HL-60 (cell line): ENCODE measurements around the gene OSBPL3.

Source experiments
- GABPA ChIP-seq: IDR thresholded peaks from 2 replicates; pipeline ENCODE4 v1.6.1; 2012; ENCODE audit warnings: low read depth
- POLR2AphosphoS5 ChIP-seq: IDR thresholded peaks from 2 replicates; pipeline ENCODE4 v1.6.1; 2012; ENCODE audit warnings: low read depth
- SPI1 ChIP-seq: IDR thresholded peaks from 2 replicates; pipeline ENCODE4 v1.6.1; 2012; ENCODE audit warnings: low read depth, mild to moderate bottlenecking, borderline replicate concordance
- TF ChIP-seq, protein P1 (sequence below): IDR thresholded peaks from one replicate; pipeline ENCODE4 v1.5.1; 2011; ENCODE audit warnings: low read length, control low read depth, inconsistent platforms; ENCODE audit not compliant: insufficient read depth
- TF ChIP-seq, protein P2 (sequence below): IDR thresholded peaks from 2 replicates; pipeline ENCODE4 v1.6.1; 2012; ENCODE audit warnings: low read depth; ENCODE audit not compliant: insufficient replicate concordance

GRCh38 chr7:24763303-24763901, 216.6 kb downstream of the OSBPL3 start:
- TF ChIP-seq, protein P1, sequence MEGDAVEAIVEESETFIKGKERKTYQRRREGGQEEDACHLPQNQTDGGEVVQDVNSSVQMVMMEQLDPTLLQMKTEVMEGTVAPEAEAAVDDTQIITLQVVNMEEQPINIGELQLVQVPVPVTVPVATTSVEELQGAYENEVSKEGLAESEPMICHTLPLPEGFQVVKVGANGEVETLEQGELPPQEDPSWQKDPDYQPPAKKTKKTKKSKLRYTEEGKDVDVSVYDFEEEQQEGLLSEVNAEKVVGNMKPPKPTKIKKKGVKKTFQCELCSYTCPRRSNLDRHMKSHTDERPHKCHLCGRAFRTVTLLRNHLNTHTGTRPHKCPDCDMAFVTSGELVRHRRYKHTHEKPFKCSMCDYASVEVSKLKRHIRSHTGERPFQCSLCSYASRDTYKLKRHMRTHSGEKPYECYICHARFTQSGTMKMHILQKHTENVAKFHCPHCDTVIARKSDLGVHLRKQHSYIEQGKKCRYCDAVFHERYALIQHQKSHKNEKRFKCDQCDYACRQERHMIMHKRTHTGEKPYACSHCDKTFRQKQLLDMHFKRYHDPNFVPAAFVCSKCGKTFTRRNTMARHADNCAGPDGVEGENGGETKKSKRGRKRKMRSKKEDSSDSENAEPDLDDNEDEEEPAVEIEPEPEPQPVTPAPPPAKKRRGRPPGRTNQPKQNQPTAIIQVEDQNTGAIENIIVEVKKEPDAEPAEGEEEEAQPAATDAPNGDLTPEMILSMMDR: no peak
- TF ChIP-seq POLR2AphosphoS5 (no peak), SPI1 (peak; percentile 22; the same call in 1 of the 2 replicates), GABPA (no peak)
- TF ChIP-seq, protein P2, sequence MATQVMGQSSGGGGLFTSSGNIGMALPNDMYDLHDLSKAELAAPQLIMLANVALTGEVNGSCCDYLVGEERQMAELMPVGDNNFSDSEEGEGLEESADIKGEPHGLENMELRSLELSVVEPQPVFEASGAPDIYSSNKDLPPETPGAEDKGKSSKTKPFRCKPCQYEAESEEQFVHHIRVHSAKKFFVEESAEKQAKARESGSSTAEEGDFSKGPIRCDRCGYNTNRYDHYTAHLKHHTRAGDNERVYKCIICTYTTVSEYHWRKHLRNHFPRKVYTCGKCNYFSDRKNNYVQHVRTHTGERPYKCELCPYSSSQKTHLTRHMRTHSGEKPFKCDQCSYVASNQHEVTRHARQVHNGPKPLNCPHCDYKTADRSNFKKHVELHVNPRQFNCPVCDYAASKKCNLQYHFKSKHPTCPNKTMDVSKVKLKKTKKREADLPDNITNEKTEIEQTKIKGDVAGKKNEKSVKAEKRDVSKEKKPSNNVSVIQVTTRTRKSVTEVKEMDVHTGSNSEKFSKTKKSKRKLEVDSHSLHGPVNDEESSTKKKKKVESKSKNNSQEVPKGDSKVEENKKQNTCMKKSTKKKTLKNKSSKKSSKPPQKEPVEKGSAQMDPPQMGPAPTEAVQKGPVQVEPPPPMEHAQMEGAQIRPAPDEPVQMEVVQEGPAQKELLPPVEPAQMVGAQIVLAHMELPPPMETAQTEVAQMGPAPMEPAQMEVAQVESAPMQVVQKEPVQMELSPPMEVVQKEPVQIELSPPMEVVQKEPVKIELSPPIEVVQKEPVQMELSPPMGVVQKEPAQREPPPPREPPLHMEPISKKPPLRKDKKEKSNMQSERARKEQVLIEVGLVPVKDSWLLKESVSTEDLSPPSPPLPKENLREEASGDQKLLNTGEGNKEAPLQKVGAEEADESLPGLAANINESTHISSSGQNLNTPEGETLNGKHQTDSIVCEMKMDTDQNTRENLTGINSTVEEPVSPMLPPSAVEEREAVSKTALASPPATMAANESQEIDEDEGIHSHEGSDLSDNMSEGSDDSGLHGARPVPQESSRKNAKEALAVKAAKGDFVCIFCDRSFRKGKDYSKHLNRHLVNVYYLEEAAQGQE: no peak
